Measurements from ENCODE around the gene NUS1.
"Not testable (repeated sequence)": the region's sequence is repeated elsewhere in the genome, so short reads cannot be mapped to it uniquely, and the experiment has no call there.

The NUS1 gene

DNA sequence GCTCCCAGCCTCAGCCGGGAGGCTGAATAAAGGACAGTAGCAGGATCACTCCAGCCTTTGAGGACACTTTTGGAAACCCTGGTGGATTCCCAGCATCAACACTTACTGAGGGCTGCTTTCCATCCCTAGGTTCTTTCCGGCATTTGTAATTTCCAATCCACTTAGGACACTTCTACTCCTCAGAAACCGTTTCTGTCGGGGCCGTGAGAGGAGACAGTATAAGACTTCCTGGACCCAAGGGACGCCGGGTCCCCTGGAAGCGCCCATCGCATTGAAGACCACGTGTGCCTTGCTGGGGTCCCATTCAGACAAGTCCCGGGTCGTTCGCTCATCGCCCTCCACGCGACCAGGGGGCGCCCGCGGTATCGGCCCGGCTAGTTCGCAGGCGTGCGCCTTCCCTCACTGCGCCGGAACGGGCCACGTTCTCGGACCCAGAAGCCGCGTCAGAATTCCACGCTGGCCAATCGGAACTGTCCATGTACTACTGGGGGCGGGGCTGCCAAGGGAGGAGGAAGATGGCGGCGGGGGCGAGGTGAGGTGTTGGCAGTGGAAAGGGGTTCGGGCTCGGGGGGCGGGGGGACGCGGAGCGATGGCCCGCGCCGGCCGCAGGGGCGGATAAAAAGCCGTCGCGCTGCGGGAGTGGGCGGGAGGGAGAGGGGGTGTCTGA, at the start of gene NUS1:
NUS1 (plus strand) TSS at position 479 of the 667 bp plus-strand sequence. CDS start 202 bp downstream, outside the sequence.
- Histone ChIP-seq H3K27ac (ENCODE audit: low read length) (peak within 1 kb of the TSS; percentile 60), H3K4me1 (ENCODE audit: control insufficient read depth in 1 of 2, insufficient read depth in 2 of 2, low read length in 2 of 2) (peaks cover 12 to 27% of the 10 kb centered on the region in 2 donors), H3K27me3 (ENCODE audit: low read depth, low read length) (no peaks in the 10 kb centered on the region), H3K4me3 (ENCODE audit: low read depth in 1 of 2, low read length in 2 of 2) (peak within 1 kb of the TSS; percentile 73 to 89), H3K36me3 (ENCODE audit: control insufficient read depth in 1 of 2, insufficient read depth in 2 of 2, low read length in 2 of 2) (no peaks in the 10 kb centered on the region), H3K9me3 (ENCODE audit: control insufficient read depth in 1 of 2, low read length in 2 of 2) (no peaks in the 10 kb centered on the region)

DNA sequence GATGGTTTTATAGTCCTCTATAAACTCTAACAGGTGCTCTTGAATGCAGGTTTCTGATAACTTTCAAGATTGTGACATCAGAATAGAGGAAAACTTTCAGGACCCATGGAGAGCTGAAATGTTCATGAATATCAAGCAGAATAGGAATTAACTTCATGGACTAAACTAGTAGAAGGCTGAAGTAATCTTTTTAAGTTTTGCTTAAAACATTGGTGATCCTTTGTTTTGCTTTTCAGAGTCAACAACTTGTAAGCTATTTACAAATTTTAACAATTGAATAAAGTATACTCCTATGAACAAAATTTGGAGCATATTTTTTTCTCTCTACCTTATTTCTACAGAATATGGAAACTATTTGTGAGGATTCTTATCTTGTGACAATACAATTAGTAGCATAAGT, 47.7 kb upstream of the NUS1 start:
- no peak overlapping the region for H3K4me3 ChIP-seq (ENCODE audit: low read depth in 1 of 2, low read length in 2 of 2)

DNA sequence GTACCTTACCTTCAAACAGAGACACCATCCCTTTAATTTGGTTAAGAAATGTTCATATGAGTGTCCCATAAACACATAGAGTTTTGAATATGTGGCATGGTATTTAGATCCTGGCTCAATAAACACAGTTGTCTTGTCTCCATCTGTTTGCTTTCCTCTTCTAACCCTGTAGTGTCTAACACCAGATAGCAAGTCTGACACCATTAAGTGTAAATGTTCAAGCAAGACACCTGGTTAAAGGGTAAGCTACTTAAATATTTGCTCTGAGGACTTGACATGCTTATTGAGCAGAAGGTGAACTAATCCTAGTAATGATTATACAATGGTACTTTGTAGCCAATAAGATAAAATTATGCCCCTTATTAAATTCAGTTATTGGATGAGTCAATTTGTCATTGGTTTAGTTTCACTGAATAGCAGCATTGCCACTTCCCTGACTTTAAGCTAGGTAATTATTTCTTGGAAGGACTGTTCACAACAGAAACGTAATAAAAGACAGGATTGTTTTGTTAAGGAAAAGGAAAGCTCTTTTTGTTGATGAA, 46.1 kb upstream of the NUS1 start:
- no peaks in the 10 kb centered on the region for H3K4me1 ChIP-seq (ENCODE audit: control insufficient read depth in 1 of 2, insufficient read depth in 2 of 2, low read length in 2 of 2)
- H3K9me3 ChIP-seq (ENCODE audit: control insufficient read depth in 1 of 2, low read length in 2 of 2): peaks cover 0 to 6% of the 10 kb centered on the region in 2 donors

More for the DNA sequence above, 47.7 kb upstream of the NUS1 start:
- Histone ChIP-seq H3K4me1 (ENCODE audit: control insufficient read depth in 1 of 2, insufficient read depth in 2 of 2, low read length in 2 of 2) (no peaks in the 10 kb centered on the region), H3K36me3 (ENCODE audit: control insufficient read depth in 1 of 2, insufficient read depth in 2 of 2, low read length in 2 of 2) (no peaks in the 10 kb centered on the region), H3K27me3 (ENCODE audit: low read depth, low read length) (no peaks in the 10 kb centered on the region), H3K27ac (ENCODE audit: low read length) (no peak overlapping the region), H3K9me3 (ENCODE audit: control insufficient read depth in 1 of 2, low read length in 2 of 2) (peaks cover 0 to 6% of the 10 kb centered on the region in 2 donors)

DNA sequence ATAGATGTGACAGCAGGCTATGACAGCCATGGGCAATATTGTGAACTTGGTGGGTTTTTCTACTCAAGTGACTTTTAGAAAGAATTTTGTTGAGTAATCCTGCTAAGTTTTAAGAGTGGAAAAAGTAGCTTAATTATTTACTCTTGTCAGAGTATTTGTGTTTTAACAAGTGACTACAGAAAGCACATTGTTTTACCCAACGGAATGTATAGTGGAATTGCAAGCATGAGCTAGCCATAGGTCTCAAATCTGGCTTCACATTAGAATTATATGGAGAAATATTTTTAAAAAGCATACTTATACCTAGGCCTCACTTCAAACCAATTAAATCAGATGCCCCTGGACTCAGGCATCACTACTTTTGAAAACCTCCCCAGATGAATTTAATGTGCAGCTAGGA, 37.5 kb upstream of the NUS1 start:
- H3K27ac ChIP-seq (ENCODE audit: low read length): no peak overlapping the region
- H3K4me1 ChIP-seq (ENCODE audit: control insufficient read depth in 1 of 2, insufficient read depth in 2 of 2, low read length in 2 of 2): no peaks in the 10 kb centered on the region
- H3K36me3 ChIP-seq (ENCODE audit: control insufficient read depth in 1 of 2, insufficient read depth in 2 of 2, low read length in 2 of 2): no peaks in the 10 kb centered on the region
- no peaks in the 10 kb centered on the region for H3K27me3 ChIP-seq (ENCODE audit: low read depth, low read length)
- H3K9me3 ChIP-seq (ENCODE audit: control insufficient read depth in 1 of 2, low read length in 2 of 2): no peaks in the 10 kb centered on the region
- no peak overlapping the region for H3K4me3 ChIP-seq (ENCODE audit: low read depth in 1 of 2, low read length in 2 of 2)

More for the DNA sequence above, 46.1 kb upstream of the NUS1 start:
- no peak overlapping the region for H3K4me3 ChIP-seq (ENCODE audit: low read depth in 1 of 2, low read length in 2 of 2)
- H3K36me3 ChIP-seq (ENCODE audit: control insufficient read depth in 1 of 2, insufficient read depth in 2 of 2, low read length in 2 of 2): no peaks in the 10 kb centered on the region
- H3K27ac ChIP-seq (ENCODE audit: low read length): no peak overlapping the region
- no peaks in the 10 kb centered on the region for H3K27me3 ChIP-seq (ENCODE audit: low read depth, low read length)

DNA sequence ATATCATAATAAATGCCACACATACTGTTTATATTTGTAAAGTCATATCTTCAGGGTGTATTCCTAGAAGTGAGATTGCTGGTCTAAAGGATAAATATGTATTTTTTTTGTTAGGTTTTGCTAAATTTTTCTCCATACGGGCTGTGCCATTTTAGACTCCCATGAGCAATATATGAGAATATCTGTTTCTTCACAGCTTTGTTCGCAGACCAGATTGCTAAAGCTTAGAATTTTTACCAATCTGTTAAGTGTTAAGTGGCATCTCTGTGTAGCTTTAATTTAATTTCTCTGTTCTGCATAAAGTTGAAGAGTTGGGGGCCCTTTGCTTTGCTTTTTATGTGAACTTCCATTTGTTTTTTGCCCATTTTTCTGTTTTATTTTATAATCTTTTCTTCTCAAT, 32.3 kb upstream of the NUS1 start:
- Histone ChIP-seq H3K27ac (ENCODE audit: low read length) (no peak overlapping the region), H3K9me3 (ENCODE audit: control insufficient read depth in 1 of 2, low read length in 2 of 2) (no peaks in the 10 kb centered on the region), H3K4me3 (ENCODE audit: low read depth in 1 of 2, low read length in 2 of 2) (no peak overlapping the region), H3K36me3 (ENCODE audit: control insufficient read depth in 1 of 2, insufficient read depth in 2 of 2, low read length in 2 of 2) (no peaks in the 10 kb centered on the region), H3K27me3 (ENCODE audit: low read depth, low read length) (no peaks in the 10 kb centered on the region), H3K4me1 (ENCODE audit: control insufficient read depth in 1 of 2, insufficient read depth in 2 of 2, low read length in 2 of 2) (no peaks in the 10 kb centered on the region)

DNA sequence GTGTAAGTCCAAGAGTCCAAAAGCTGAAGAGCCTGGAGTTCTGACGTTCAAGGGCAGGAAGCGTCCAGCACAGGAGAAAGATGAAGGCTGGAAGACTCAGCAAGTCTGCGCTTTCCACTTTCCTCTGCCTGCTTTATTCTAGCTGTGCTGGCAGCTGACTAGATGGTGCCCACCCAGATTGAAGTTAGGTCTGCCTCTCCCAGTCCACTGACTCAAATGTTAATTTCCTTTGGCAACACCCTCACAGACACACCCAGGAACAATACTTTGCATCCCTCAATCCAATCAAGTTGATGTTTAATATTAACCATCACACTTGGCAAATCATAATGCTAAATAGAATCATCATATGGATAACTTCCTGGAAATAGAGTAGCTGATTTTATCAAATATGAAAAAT, 23.3 kb upstream of the NUS1 start:
- H3K27ac ChIP-seq (ENCODE audit: low read length); H3K4me3 ChIP-seq (ENCODE audit: low read depth in 1 of 2, low read length in 2 of 2); H3K27me3 ChIP-seq (ENCODE audit: low read depth, low read length); H3K36me3 ChIP-seq (ENCODE audit: control insufficient read depth in 1 of 2, insufficient read depth in 2 of 2, low read length in 2 of 2); H3K9me3 ChIP-seq (ENCODE audit: control insufficient read depth in 1 of 2, low read length in 2 of 2); H3K4me1 ChIP-seq (ENCODE audit: control insufficient read depth in 1 of 2, insufficient read depth in 2 of 2, low read length in 2 of 2): not testable (repeated sequence)

DNA sequence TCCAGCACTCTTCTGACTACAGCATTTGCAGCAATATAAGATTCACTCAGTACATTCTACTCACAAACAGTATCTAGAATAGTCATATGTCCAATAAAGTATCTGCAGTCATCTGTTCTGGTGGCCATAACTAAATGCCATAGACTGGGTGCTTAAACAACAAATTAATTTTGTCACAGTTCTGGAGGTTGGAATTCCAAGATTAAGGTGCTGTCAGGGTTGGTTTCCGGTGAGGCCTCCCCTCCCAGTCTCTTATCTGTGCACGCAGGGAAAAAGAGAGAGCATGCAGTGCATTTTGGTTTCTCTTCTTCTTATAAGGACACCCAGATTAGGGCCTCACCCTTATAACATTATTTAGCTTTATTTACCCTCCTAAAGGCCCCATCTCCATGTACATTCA, 21.3 kb upstream of the NUS1 start:
- no peaks in the 10 kb centered on the region for H3K36me3 ChIP-seq (ENCODE audit: control insufficient read depth in 1 of 2, insufficient read depth in 2 of 2, low read length in 2 of 2)
- H3K9me3 ChIP-seq (ENCODE audit: control insufficient read depth in 1 of 2, low read length in 2 of 2): peaks cover 0 to 3% of the 10 kb centered on the region in 2 donors
- H3K4me1 ChIP-seq (ENCODE audit: control insufficient read depth in 1 of 2, insufficient read depth in 2 of 2, low read length in 2 of 2): no peaks in the 10 kb centered on the region
- no peak overlapping the region for H3K4me3 ChIP-seq (ENCODE audit: low read depth in 1 of 2, low read length in 2 of 2)
- H3K27me3 ChIP-seq (ENCODE audit: low read depth, low read length): no peaks in the 10 kb centered on the region
- no peak overlapping the region for H3K27ac ChIP-seq (ENCODE audit: low read length)

DNA sequence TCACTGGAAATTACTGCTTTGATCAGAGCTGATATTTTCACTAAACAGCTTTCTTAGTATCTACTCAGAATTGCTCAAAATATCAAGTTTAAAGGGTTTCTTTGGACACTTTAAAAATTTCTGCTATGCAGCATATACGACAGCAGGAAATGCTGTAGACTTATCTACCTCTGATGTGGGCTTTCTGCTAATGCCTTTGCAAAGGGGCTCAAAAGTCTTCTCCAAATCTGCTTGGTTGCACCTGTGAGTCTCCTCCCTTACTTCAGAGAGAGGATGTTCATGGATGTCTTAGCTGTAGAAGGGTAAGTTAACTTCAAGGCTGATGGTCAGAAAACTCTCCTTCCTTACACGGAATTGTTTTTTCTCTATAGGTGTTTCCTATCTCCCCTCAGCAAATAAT, 19.9 kb upstream of the NUS1 start:
- no peaks in the 10 kb centered on the region for H3K4me1 ChIP-seq (ENCODE audit: control insufficient read depth in 1 of 2, insufficient read depth in 2 of 2, low read length in 2 of 2)

DNA sequence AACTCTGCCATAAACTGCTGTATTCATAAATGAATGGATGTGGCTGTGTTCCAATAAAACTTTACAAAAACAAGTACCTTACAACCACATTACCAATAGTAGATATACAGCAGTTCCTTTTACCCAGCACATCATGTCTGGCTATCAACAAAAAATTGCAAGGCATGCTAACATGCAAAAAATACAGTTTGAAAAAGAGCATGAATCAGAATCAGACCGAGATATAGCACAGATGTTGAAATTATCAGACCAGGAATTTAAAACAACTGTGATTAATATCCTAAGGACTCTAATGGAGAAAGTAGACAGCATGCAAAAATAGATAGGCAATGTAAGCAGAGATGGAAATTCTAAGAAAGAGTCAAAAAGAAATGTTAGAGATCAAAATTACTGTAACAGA, 8.4 kb upstream of the NUS1 start:
- Histone ChIP-seq H3K36me3 (ENCODE audit: control insufficient read depth in 1 of 2, insufficient read depth in 2 of 2, low read length in 2 of 2) (no peaks in the 10 kb centered on the region), H3K27me3 (ENCODE audit: low read depth, low read length) (no peaks in the 10 kb centered on the region), H3K4me1 (ENCODE audit: control insufficient read depth in 1 of 2, insufficient read depth in 2 of 2, low read length in 2 of 2) (no peaks in the 10 kb centered on the region), H3K4me3 (ENCODE audit: low read depth in 1 of 2, low read length in 2 of 2) (no peak overlapping the region), H3K27ac (ENCODE audit: low read length) (no peak overlapping the region), H3K9me3 (ENCODE audit: control insufficient read depth in 1 of 2, low read length in 2 of 2) (no peaks in the 10 kb centered on the region)

More for the DNA sequence above, 19.9 kb upstream of the NUS1 start:
- H3K9me3 ChIP-seq (ENCODE audit: control insufficient read depth in 1 of 2, low read length in 2 of 2): no peaks in the 10 kb centered on the region
- no peak overlapping the region for H3K4me3 ChIP-seq (ENCODE audit: low read depth in 1 of 2, low read length in 2 of 2)
- H3K27me3 ChIP-seq (ENCODE audit: low read depth, low read length): no peaks in the 10 kb centered on the region
- no peaks in the 10 kb centered on the region for H3K36me3 ChIP-seq (ENCODE audit: control insufficient read depth in 1 of 2, insufficient read depth in 2 of 2, low read length in 2 of 2)
- H3K27ac ChIP-seq (ENCODE audit: low read length): no peak overlapping the region

DNA sequence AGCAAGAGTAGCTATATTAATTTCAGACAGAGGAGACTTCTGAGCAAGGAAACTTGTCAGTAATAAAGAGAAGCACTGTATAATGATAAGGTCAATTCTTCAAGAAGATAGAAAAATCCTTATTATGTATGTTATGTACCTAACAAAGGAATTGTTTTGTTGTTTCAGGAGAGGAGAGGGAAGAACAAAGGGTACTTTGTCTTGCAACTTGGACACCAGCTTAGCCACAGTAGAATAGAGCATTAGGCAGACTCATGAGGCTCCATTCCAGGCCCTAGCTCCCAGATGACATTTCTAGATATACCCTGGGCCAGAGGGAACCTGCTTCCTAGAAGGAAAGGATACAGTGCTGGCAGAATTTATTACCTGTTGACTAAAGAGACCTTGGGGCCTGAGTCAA, 6.5 kb upstream of the NUS1 start:
- Histone ChIP-seq H3K27me3 (ENCODE audit: low read depth, low read length) (no peaks in the 10 kb centered on the region), H3K4me3 (ENCODE audit: low read depth in 1 of 2, low read length in 2 of 2) (no peak overlapping the region), H3K36me3 (ENCODE audit: control insufficient read depth in 1 of 2, insufficient read depth in 2 of 2, low read length in 2 of 2) (no peaks in the 10 kb centered on the region), H3K4me1 (ENCODE audit: control insufficient read depth in 1 of 2, insufficient read depth in 2 of 2, low read length in 2 of 2) (no peaks in the 10 kb centered on the region), H3K9me3 (ENCODE audit: control insufficient read depth in 1 of 2, low read length in 2 of 2) (no peaks in the 10 kb centered on the region), H3K27ac (ENCODE audit: low read length) (no peak overlapping the region)

DNA sequence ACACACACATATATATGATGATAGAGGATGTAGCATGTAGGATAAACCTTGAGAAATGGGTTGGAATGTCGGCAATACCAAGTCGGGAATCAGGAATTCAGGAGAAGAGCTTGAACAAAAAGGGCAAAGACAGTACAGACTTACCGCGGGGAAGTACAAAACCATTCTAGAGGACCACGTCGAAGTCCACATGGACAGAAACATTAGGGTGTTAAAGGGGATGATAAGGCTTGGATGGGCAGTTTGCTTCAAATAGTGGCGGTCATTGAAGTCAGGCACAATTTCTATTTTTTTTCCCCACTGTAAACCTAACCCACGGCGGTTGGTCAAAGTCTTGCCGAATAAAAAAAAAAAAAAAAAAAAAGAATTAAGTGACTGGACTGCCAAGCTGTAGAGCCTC, 766 bp upstream of the NUS1 start:
- Histone ChIP-seq H3K4me3 (ENCODE audit: low read depth in 1 of 2, low read length in 2 of 2) (peak overlapping the region; percentile 60 to 89), H3K4me1 (ENCODE audit: control insufficient read depth in 1 of 2, insufficient read depth in 2 of 2, low read length in 2 of 2) (peaks cover 12 to 27% of the 10 kb centered on the region in 2 donors), H3K36me3 (ENCODE audit: control insufficient read depth in 1 of 2, insufficient read depth in 2 of 2, low read length in 2 of 2) (no peaks in the 10 kb centered on the region), H3K27me3 (ENCODE audit: low read depth, low read length) (no peaks in the 10 kb centered on the region), H3K27ac (ENCODE audit: low read length) (peak overlapping the region; percentile 60), H3K9me3 (ENCODE audit: control insufficient read depth in 1 of 2, low read length in 2 of 2) (no peaks in the 10 kb centered on the region)
